OCI-LY3 (cell line): ENCODE results near the gene COL6A2.

Experiments
- CTCF ChIP-seq: fragments of 200-600, 300-600 bp; sonication (generic); IDR thresholded peaks from 2 replicates; pipeline ENCODE4 v1.5.1; 2014; ENCODE audit warnings: antibody characterized with exemption, low read length, low read depth
- EZH2phosphoT487 ChIP-seq: fragments of 200-600 bp; shearing (Covaris generic); IDR thresholded peaks from 2 replicates; pipeline ENCODE4 v1.6.1; 2018; ENCODE audit warnings: antibody characterized with exemption, mixed run types, low read depth

DNA sequence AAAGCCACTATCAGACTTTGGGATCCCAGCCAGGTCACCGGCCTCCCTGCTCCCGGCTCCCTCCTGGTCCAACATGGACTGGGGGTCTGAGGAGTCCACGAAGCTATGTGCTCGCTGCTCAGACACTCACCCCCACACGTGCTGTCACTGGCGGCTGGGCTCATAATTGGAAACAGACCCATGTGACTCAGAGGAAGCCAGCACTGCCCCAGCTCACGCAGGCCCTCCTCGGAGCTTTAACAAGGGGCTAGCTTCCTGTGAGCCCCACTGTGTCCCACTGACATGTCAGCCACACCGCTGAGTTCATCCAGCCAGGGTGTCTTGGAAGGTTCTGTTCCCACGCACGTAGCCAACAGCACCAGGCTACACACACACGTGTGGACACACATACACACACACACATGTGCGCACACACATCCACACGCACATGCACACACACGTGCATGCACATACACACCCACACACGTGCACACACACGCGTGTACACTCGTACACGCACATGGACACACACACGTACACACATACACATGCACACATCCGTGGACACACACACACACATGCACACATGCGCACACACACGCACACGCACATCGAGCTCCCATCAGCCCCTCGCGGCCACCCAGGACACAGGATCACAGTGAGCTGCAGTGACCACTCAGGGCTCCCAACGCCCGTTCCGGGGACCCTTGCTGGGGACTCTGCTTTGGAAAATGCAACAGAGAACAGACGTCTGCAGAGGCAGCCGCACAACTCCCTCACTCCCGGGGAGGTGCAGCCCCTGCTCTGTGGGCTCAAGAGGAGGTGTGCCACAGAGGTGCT is 18.4 kb upstream of the COL6A2 start:
- TF ChIP-seq CTCF, result no peak
- TF ChIP-seq EZH2phosphoT487, result no peak
